GM18858 (cell line): ENCODE data around the gene CD300H.

ENCODE experiments used
- ATAC-seq: cut with Tn5 transposase; IDR thresholded peaks from one replicate; pipeline ENCODE4 v1.9.1; 2021; ENCODE audit not compliant: unreplicated experiment

CD300H gene

DNA sequence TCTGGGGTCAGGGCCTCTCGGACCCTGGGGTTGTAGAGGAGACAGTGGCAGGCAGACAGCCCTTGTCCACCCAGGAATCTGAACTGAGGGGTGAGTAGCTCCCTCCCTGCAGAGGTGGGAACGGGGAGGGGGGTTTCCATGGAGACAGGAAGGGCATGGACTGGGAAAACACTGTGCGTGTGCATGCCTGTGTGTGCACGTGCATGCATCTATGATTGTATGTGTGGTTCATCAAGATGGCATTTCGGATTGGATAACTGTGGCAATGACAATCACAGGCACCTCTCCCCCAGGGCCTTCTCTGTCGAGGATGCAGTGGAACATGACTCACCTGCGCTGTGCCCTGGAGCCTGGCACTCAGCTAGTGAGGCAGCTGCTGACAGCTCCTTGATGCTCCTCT, 15.3 kb downstream of the CD300H start:
- no peak for ATAC-seq

GRCh38 chr17:74550602-74551001, 16.7 kb downstream of the CD300H start:
- ATAC-seq: no peak

DNA sequence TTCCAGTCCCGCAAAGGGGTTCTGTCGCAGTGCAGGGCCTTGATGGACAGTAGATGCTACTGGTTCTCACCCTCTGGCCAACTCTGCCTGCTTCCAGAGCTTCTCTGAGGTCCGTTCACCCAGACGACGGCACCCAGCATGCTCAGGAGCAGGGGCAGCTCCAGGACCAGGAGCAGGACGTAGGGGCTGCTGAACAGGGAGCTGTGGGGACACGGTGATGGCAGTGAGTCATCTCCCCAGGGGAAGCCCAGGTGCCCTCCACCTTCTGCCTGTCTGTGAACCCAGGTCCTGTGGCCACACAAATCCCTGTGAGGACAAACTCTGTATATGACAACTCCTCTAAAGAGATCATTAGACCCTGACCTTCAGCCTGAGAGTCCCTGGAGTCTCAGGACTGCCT, 18.0 kb downstream of the CD300H start:
- ATAC-seq: no peak

GRCh38 chr17:74547736-74548135, 19.6 kb downstream of the CD300H start:
- no peak for ATAC-seq

- ATAC-seq: no peak
Observed at GRCh38 chr17:74547264-74547663, 20.0 kb downstream of the CD300H start.

GRCh38 chr17:74546586-74546985, 20.7 kb downstream of the CD300H start:
- ATAC-seq: no peak

- no peak for ATAC-seq
Observed at GRCh38 chr17:74545843-74546230, 21.5 kb downstream of the CD300H start, which contains the start of gene CD300C. CD300C (minus strand) TSS chr17:74546115; CDS start chr17:74545782, 333 bp downstream.

- ATAC-seq: no peak
Observed at GRCh38 chr17:74544991-74545842, 22.1 kb downstream of the CD300H start.

GRCh38 chr17:74543891-74544760, 23.2 kb downstream of the CD300H start:
- no peak for ATAC-seq

- no peak for ATAC-seq
Observed at GRCh38 chr17:74543406-74543805, 23.9 kb downstream of the CD300H start.

DNA sequence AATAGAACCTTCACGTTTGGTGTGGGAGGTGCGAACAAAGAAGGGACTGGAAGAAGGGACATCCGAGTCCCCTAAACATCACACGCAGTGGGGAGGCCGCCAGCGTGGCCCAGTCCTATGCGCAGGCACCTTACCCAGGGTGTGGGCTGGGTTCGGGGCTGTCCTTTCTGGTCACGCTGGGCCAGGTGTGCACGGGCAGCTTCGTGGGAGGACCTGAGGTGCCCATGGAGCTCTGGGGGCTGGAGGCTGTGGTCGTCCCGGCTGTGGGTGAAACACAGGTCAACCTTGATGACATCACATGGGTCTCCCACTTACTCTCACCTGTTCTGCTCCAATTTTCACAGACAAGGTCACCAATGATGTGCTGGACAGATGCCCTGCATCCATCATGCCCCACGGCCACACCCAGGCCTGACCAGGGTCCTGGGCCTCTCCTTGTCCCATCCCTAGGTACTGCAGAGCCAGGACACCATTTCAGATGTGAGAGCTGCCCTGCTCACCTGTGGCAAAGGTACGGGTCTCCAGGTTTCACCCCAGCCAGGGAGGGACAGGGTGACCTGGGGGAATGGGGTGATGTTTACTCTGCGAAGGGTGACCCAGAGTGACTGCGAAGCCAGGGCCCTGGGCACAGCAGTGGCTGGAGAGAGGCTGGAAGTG, 24.5 kb downstream of the CD300H start:
- ATAC-seq: no peak

DNA sequence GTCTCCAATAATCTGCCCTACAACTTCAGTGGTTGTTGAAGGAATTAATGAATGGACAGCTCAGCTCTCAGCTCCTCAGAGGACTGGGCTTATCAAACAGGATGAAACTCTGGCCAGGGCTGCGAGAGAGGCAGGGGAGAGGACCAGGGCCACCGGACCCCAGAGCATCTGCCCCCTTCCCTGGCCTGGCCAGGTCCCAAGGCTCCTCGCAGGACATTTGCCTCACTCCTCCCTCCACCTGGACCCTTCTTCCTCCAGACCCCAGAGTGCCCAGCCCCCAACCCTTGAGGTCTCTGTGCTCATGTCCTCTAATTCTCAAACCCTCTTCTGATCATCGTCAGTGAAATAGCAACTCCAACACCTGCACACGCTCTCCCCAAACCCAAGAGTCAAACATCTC, 25.1 kb downstream of the CD300H start:
- no peak for ATAC-seq

- ATAC-seq: no peak
Observed at GRCh38 chr17:74541176-74542111, 25.9 kb downstream of the CD300H start.

- ATAC-seq: no peak
Observed at GRCh38 chr17:74539281-74539820, 28.0 kb downstream of the CD300H start.

DNA sequence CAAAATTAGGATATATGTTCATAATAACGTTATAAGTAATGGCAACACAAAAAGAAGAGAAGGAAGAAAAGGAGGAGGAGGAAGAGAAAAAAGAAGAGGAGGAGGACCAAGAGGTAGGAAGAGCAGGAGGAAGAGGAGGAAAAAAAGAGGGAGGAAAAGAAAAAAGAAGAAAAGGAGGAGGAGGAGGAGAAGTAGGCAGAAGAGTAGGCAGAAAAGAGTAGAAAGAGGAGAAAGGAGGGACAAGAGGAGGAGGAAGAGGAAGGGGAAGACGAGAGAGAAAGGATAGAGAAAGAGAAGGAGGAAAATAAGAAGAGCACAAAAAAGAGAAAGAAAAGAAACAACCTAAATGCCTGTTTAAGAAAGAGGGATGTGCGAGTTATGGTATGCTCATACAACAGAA, 30.4 kb downstream of the CD300H start:
- ATAC-seq: no peak

DNA sequence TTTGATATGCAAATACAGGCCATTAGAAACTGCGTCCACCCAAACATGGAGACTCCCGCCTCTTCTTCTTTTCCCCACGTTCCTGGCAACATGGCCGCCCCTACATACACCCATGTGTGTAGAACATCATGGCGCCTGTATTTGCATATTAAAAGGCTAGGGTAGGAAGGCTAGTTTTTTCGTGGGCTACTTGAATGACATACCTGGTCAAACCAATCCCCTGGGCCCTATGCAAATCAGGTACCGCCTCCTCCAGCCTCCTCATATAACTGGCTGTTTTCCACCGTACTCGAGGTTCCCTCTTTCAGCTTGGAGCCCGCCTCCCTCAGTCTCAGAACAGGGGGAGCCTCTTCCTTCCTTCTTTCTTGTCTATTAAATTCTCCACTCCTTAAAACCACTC, 35.2 kb downstream of the CD300H start:
- no peak for ATAC-seq

- ATAC-seq: no peak
Observed at GRCh38 chr17:74531231-74531761, 36.0 kb downstream of the CD300H start, which contains the start of gene CD300LB. CD300LB (minus strand) TSS chr17:74531475; CDS start chr17:74531350, 125 bp downstream.

DNA sequence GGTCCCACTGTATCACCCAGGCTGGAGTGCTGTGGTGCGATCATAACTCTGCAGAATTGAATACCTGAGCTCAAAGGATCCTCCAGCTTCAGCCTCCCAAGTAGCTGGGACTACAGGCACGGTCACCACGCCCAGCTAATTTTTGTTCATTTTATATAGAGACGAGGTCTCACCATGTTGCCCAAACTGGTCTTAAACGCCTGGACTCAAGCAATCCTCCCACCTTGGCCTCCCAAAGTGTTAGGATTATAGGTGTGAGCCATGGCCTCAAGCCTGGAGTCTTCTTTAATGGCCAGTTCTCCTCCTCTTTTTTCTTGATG, 36.5 kb downstream of the CD300H start:
- ATAC-seq: no peak

DNA sequence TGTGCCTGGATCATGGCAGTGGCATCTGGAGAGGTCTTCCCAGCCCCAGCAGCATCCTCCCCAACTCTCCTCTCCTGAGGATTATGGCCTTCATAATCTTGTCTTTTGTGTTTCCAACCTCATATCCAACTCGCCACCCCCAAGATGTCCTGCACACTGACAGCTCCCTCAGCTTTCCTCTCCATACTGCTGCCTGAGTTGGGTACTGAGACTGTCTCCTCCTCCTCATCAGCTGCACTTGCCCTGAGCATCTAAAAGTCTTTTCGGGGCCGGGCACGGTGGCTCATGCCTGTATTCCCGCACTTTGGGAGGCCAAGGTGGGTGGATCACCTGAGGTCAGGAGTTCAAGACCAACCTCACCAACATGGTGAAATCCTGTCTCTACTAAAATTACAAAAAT, 38.1 kb downstream of the CD300H start:
- ATAC-seq: no peak
